Activated CD8-positive, alpha-beta memory T cell treated with anti-CD3 and anti-CD28 coated beads for 36 hours (primary cell): Measurements from ENCODE around the gene TRAF7. TPM values are rescaled to one million over a fixed set of nuclear protein-coding genes. Genes with fewer than 3 reads are reported as not detected.

Experiments
- CTCF ChIA-PET: fragments of 350-600 bp; sonication (Branson Sonifier 250); formaldehyde crosslinking; loops from one replicate; lab custom pipeline; 2021; ENCODE audit warnings: antibody characterized with exemption; lab: Charles Lee
- POLR2A ChIA-PET: fragments of 350-600 bp; sonication (Branson Sonifier 250); formaldehyde crosslinking; loops from one replicate; lab custom pipeline; 2021; ENCODE audit warnings: antibody characterized with exemption; lab: Charles Lee
- total RNA-seq, 2 experiments: library from RNA; stranded (reverse); gene quantifications; one replicate each; pipeline ENCODE4 v1.2.3, GENCODE V29; 2021

Gene TRAF7
- total RNA-seq, 2 experiments from 2014 or later = 102 to 109 TPM

- CTCF ChIA-PET = interaction anchor here (0.7 to 1.2 kb wide), 2 partner anchors 139 to 268 kb away, joined by 3 read pairs; no protein-coding TSS in a partner anchor
These were observed 12.4 kb upstream of the TRAF7 start for GRCh38 chr16:2142942-2143877.

GRCh38 chr16:2143878-2144485 is 11.6 kb upstream of the TRAF7 start:
- ChIA-PET POLR2A (no interaction called here), CTCF (interaction anchor here (1.2 kb wide), 1 partner anchor 140 kb away, joined by 3 read pairs; no protein-coding TSS in a partner anchor)

More at GRCh38 chr16:2142942-2143877, 12.4 kb upstream of the TRAF7 start:
- POLR2A ChIA-PET = no interaction called here

- CTCF ChIA-PET = interaction anchor here (0.9 to 3.2 kb wide), 4 partner anchors 9 to 142 kb away, joined by 3 to 10 read pairs (median 6); partner anchors contain the start of gene TRAF7
- POLR2A ChIA-PET = interaction anchor here (0.9 to 1.0 kb wide), 2 partner anchors 9 to 10 kb away, joined by 3 read pairs; partner anchors contain the start of gene TRAF7
These were observed 9.7 kb upstream of the TRAF7 start for GRCh38 chr16:2145843-2146242.

GRCh38 chr16:2147378-2147777 is 8.2 kb upstream of the TRAF7 start:
- ChIA-PET POLR2A (no interaction called here), CTCF (interaction anchor here (0.8 to 3.2 kb wide), 5 partner anchors 8 to 144 kb away, joined by 3 to 10 read pairs (median 8); partner anchors contain the start of gene TRAF7)

GRCh38 chr16:2147981-2148671 is 7.5 kb upstream of the TRAF7 start, which contains the start of gene RAB26:
RAB26 (plus strand) TSS chr16:2148625; CDS start chr16:2148784, 159 bp downstream.
- ChIA-PET CTCF (interaction anchor here (0.8 to 3.2 kb wide), 4 partner anchors 9 to 144 kb away, joined by 3 to 10 read pairs (median 6); no protein-coding TSS in a partner anchor), POLR2A (no interaction called here)

- ChIA-PET CTCF (interaction anchor here (1.9 to 6.8 kb wide), 2 partner anchors 9 to 126 kb away, joined by 8 to 42 read pairs; no protein-coding TSS in a partner anchor), POLR2A (interaction anchor here (0.8 kb wide), 1 partner anchor 107 kb away, joined by 3 read pairs; no protein-coding TSS in a partner anchor)
These were observed 6.6 kb upstream of the TRAF7 start for GRCh38 chr16:2148714-2149629.

GRCh38 chr16:2149630-2150417 is 5.8 kb upstream of the TRAF7 start:
- ChIA-PET CTCF (interaction anchor here (6.8 kb wide), 1 partner anchor 10 kb away, joined by 42 read pairs; no protein-coding TSS in a partner anchor), POLR2A (interaction anchor here (0.8 kb wide), 1 partner anchor 108 kb away, joined by 3 read pairs; no protein-coding TSS in a partner anchor)

GRCh38 chr16:2150418-2151187 is 5.0 kb upstream of the TRAF7 start:
- ChIA-PET POLR2A (interaction anchor here (0.5 kb wide), 1 partner anchor 18 kb away, joined by 4 read pairs; no protein-coding TSS in a partner anchor), CTCF (interaction anchor here (0.9 to 6.8 kb wide), 3 partner anchors 10 to 147 kb away, joined by 3 to 42 read pairs (median 4); no protein-coding TSS in a partner anchor)

GRCh38 chr16:2151188-2152091 is 4.1 kb upstream of the TRAF7 start:
- CTCF ChIA-PET = interaction anchor here (0.9 to 6.8 kb wide), 4 partner anchors 11 to 148 kb away, joined by 3 to 42 read pairs (median 6); no protein-coding TSS in a partner anchor
- POLR2A ChIA-PET = interaction anchor here (0.5 kb wide), 1 partner anchor 19 kb away, joined by 4 read pairs; no protein-coding TSS in a partner anchor

- CTCF ChIA-PET = interaction anchor here (0.6 to 6.8 kb wide), 4 partner anchors 13 to 149 kb away, joined by 3 to 42 read pairs (median 6); partner anchors contain the start of gene ECI1
- POLR2A ChIA-PET = interaction anchor here (0.5 to 0.9 kb wide), 3 partner anchors 99 to 400 kb away, joined by 4 to 6 read pairs (median 4); partner anchors contain the start of gene ECI1
These were observed 2.7 kb upstream of the TRAF7 start for GRCh38 chr16:2152695-2153506.

- ChIA-PET POLR2A (interaction anchor here (0.7 to 1.8 kb wide), 15 partner anchors 9 to 430 kb away, joined by 3 to 20 read pairs (median 6); partner anchors contain the start of genes ECI1, MSRB1, PKD1 and RNPS1), CTCF (interaction anchor here (0.5 to 6.8 kb wide), 5 partner anchors 8 to 1004 kb away, joined by 3 to 42 read pairs (median 5); no protein-coding TSS in a partner anchor)
These were observed 970 bp upstream of the TRAF7 start for GRCh38 chr16:2154533-2155090.

GRCh38 chr16:2155977-2156848 is 631 bp downstream of the TRAF7 start:
- CTCF ChIA-PET = interaction anchor here (1.6 to 2.1 kb wide), 2 partner anchors 10 to 39 kb away, joined by 5 to 9 read pairs; no protein-coding TSS in a partner anchor
- POLR2A ChIA-PET = interaction anchor here (0.6 to 1.8 kb wide), 16 partner anchors 11 to 543 kb away, joined by 3 to 20 read pairs (median 4); partner anchors contain the start of genes ABCA3, ECI1, MSRB1 and RNPS1
